Neural cell (in vitro differentiated cells): ENCODE measurements around the gene BCL11B.

Experiments
- EP300 ChIP-seq: fragments of 450-650 bp; conservative IDR thresholded peaks from 2 replicates; pipeline ENCODE4 v1.6.1; 2014; ENCODE audit warnings: antibody characterized with exemption, mild to moderate bottlenecking, moderate library complexity; ENCODE audit not compliant: poor library complexity, severe bottlenecking
- EZH2 ChIP-seq: fragments of 200-600, 300-800 bp; shearing (Covaris generic), sonication (generic); IDR thresholded peaks from 2 replicates; pipeline ENCODE4 v1.6.1; 2014; ENCODE audit warnings: antibody characterized with exemption, low read length, borderline replicate concordance, mild to moderate bottlenecking; ENCODE audit not compliant: insufficient read depth, poor library complexity, severe bottlenecking
- RAD21 ChIP-seq: fragments of 450-650 bp; conservative IDR thresholded peaks from 2 replicates; pipeline ENCODE4 v1.6.1; 2014; ENCODE audit warnings: antibody characterized with exemption, mild to moderate bottlenecking, moderate library complexity
- SMC3 ChIP-seq: fragments of 450-650 bp; conservative IDR thresholded peaks from 2 replicates; pipeline ENCODE4 v1.6.1; 2014; ENCODE audit warnings: antibody characterized with exemption, mild to moderate bottlenecking, moderate library complexity; ENCODE audit not compliant: poor library complexity
- TAF1 ChIP-seq: IDR thresholded peaks from 2 replicates; pipeline ENCODE4 v1.6.1; 2012; ENCODE audit warnings: low read depth
- TF ChIP-seq, protein P1 (sequence below): fragments of 450-650 bp; IDR thresholded peaks from 2 replicates; pipeline ENCODE4 v1.5.1; 2014; ENCODE audit warnings: antibody characterized with exemption, mild to moderate bottlenecking, moderate library complexity; ENCODE audit not compliant: poor library complexity, severe bottlenecking

DNA sequence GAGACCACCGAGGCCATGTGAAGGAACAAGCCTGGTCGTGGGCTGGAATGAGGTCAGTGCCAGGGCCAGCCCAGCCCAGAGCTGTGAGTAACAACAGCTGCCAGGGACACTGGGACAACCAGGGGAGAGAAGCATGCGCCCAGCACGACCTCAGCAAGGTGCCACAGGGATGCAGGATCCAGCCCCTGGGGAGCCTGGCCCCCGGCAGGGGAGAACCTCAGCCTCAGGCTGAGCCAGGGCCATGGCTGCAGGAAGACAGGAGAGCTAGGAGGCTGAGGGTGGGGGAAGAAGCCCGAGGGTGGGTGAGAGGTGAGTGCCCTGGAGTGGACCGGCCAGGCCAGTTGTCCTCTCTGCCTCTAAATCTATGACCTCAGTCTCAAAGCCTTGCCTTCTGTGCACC is 62.6 kb downstream of the BCL11B start:
- TF ChIP-seq, protein P1, sequence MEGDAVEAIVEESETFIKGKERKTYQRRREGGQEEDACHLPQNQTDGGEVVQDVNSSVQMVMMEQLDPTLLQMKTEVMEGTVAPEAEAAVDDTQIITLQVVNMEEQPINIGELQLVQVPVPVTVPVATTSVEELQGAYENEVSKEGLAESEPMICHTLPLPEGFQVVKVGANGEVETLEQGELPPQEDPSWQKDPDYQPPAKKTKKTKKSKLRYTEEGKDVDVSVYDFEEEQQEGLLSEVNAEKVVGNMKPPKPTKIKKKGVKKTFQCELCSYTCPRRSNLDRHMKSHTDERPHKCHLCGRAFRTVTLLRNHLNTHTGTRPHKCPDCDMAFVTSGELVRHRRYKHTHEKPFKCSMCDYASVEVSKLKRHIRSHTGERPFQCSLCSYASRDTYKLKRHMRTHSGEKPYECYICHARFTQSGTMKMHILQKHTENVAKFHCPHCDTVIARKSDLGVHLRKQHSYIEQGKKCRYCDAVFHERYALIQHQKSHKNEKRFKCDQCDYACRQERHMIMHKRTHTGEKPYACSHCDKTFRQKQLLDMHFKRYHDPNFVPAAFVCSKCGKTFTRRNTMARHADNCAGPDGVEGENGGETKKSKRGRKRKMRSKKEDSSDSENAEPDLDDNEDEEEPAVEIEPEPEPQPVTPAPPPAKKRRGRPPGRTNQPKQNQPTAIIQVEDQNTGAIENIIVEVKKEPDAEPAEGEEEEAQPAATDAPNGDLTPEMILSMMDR: no peak
- TF ChIP-seq EP300 (no peak), SMC3 (no peak), EZH2 (no peak), RAD21 (no peak), TAF1 (no peak)
